HEK293 (cell line): ENCODE results near the gene POLR2H.
A peak's percentile ranks its signal among the peaks of the same experiment; 100 is the strongest.

Experiments used
- CTCF ChIA-PET: fragments of 350-600 bp; formaldehyde crosslinking; extraction: SDS; loops from one replicate; lab custom pipeline; 2021; ENCODE audit warnings: antibody characterized with exemption; lab: Yijun Ruan, JAX
- POLR2A ChIA-PET: fragments of 300-600 bp; formaldehyde crosslinking; extraction: SDS; loops from one replicate; lab custom pipeline; 2020; ENCODE audit warnings: antibody characterized with exemption, inconsistent platforms; lab: Yijun Ruan, JAX
- H3K27ac ChIP-seq: fragments of 200-500 bp; sonication (Bioruptor generic); 2 replicates; pipeline ENCODE4 v1.5.1; 2014; ENCODE audit warnings: low read depth, low read length, control low read depth, inconsistent platforms; ENCODE audit errors: extremely low read depth
- H3K36me3 ChIP-seq, 2 experiments: fragments of 200-500 bp in 1 of 2; sonication (Bioruptor generic) in 1 of 2; 1 replicate in 1 of 2; 2 replicates in 1 of 2; pipeline ENCODE4 v1.5.1; 2014 to 2017; ENCODE audit warnings: inconsistent platforms in 2 of 2, low read length in 2 of 2; ENCODE audit not compliant: control insufficient read depth in 2 of 2, insufficient read depth in 1 of 2
- H3K4me1 ChIP-seq: fragments of 200-500 bp; sonication (Bioruptor generic); 2 replicates; pipeline ENCODE4 v1.5.1; 2014; ENCODE audit warnings: mild to moderate bottlenecking, low read length, inconsistent platforms; ENCODE audit not compliant: control insufficient read depth, insufficient read depth
- H3K4me3 ChIP-seq: 2 replicates; pipeline ENCODE4 v1.5.1; 2011; ENCODE audit warnings: low read depth, mild to moderate bottlenecking, control low read depth, low read length, moderate library complexity
- H3K9me3 ChIP-seq: fragments of 200-500 bp; sonication (Bioruptor generic); 2 replicates; pipeline ENCODE4 v1.5.1; 2014; ENCODE audit warnings: low read depth, low read length, inconsistent platforms; ENCODE audit not compliant: control insufficient read depth, insufficient read depth
- HIC1 ChIP-seq: fragments of 450-650 bp; formaldehyde crosslinking; IDR thresholded peaks from 2 replicates; pipeline ENCODE4 v1.5.1; 2016; ENCODE audit warnings: missing biosample characterization, missing genetic modification characterization
- IKZF3 ChIP-seq: fragments of 450-650 bp; IDR thresholded peaks from 2 replicates; pipeline ENCODE4 v1.5.0; 2018; ENCODE audit warnings: missing biosample characterization, mild to moderate bottlenecking, missing genetic modification characterization, moderate library complexity
- KLF10 ChIP-seq: fragments of 450-650 bp; IDR thresholded peaks from 2 replicates; pipeline ENCODE4 v1.5.1; 2018; ENCODE audit warnings: missing biosample characterization, mild to moderate bottlenecking, missing genetic modification characterization
- KLF16 ChIP-seq: fragments of 450-650 bp; formaldehyde crosslinking; IDR thresholded peaks from 2 replicates; pipeline ENCODE4 v1.5.1; 2017; ENCODE audit warnings: missing biosample characterization, missing genetic modification characterization
- PATZ1 ChIP-seq: fragments of 450-650 bp; formaldehyde crosslinking; IDR thresholded peaks from 2 replicates; pipeline ENCODE4 v1.5.1; 2016; ENCODE audit warnings: missing biosample characterization, missing genetic modification characterization
- REPIN1 ChIP-seq: fragments of 450-650 bp; formaldehyde crosslinking; IDR thresholded peaks from 2 replicates; pipeline ENCODE4 v1.5.1; 2017; ENCODE audit warnings: missing biosample characterization, missing genetic modification characterization, low read depth
- SCRT2 ChIP-seq: fragments of 450-650 bp; formaldehyde crosslinking; IDR thresholded peaks from 2 replicates; pipeline ENCODE4 v1.5.1; 2016; ENCODE audit warnings: missing biosample characterization, missing genetic modification characterization
- SP2 ChIP-seq: fragments of 450-650 bp; formaldehyde crosslinking; IDR thresholded peaks from 2 replicates; pipeline ENCODE4 v1.5.1; 2016; ENCODE audit warnings: missing biosample characterization, missing genetic modification characterization
- SP3 ChIP-seq: fragments of 450-650 bp; formaldehyde crosslinking; IDR thresholded peaks from 2 replicates; pipeline ENCODE4 v1.5.1; 2016; ENCODE audit warnings: missing biosample characterization, missing genetic modification characterization
- SP7 ChIP-seq: fragments of 450-650 bp; formaldehyde crosslinking; IDR thresholded peaks from 2 replicates; pipeline ENCODE4 v1.5.1; 2016; ENCODE audit warnings: missing biosample characterization, missing genetic modification characterization
- TRIM28 ChIP-seq: IDR thresholded peaks from 2 replicates; pipeline ENCODE4 v1.6.1; 2011; ENCODE audit warnings: low read length, control low read depth, borderline replicate concordance
- YY2 ChIP-seq: fragments of 450-650 bp; formaldehyde crosslinking; IDR thresholded peaks from 2 replicates; pipeline ENCODE4 v1.5.1; 2016; ENCODE audit warnings: missing biosample characterization, missing genetic modification characterization
- ZBTB17 ChIP-seq: fragments of 450-650 bp; formaldehyde crosslinking; IDR thresholded peaks from 2 replicates; pipeline ENCODE4 v1.5.1; 2016; ENCODE audit warnings: missing biosample characterization, missing genetic modification characterization
- ZBTB21 ChIP-seq: fragments of 450-650 bp; formaldehyde crosslinking; IDR thresholded peaks from 2 replicates; pipeline ENCODE4 v1.5.1; 2017; ENCODE audit warnings: missing biosample characterization, missing genetic modification characterization
- ZFHX2 ChIP-seq: fragments of 450-650 bp; formaldehyde crosslinking; conservative IDR thresholded peaks from 2 replicates; pipeline ENCODE4 v1.5.1; 2016; ENCODE audit warnings: missing biosample characterization, missing genetic modification characterization
- ZIC2 ChIP-seq: fragments of 450-650 bp; formaldehyde crosslinking; IDR thresholded peaks from 2 replicates; pipeline ENCODE4 v1.5.1; 2016; ENCODE audit warnings: missing biosample characterization, missing genetic modification characterization
- ZNF148 ChIP-seq: fragments of 450-650 bp; formaldehyde crosslinking; IDR thresholded peaks from 2 replicates; pipeline ENCODE4 v1.5.0; 2017; ENCODE audit warnings: missing biosample characterization, missing genetic modification characterization, borderline replicate concordance
- ZNF23 ChIP-seq: fragments of 450-650 bp; formaldehyde crosslinking; IDR thresholded peaks from 2 replicates; pipeline ENCODE4 v1.5.1; 2016; ENCODE audit warnings: missing biosample characterization, missing genetic modification characterization, borderline replicate concordance
- ZNF335 ChIP-seq: fragments of 450-650 bp; formaldehyde crosslinking; conservative IDR thresholded peaks from 2 replicates; pipeline ENCODE4 v1.5.1; 2016; ENCODE audit warnings: missing biosample characterization, missing genetic modification characterization
- ZNF354C ChIP-seq: fragments of 450-650 bp; formaldehyde crosslinking; IDR thresholded peaks from 2 replicates; pipeline ENCODE4 v1.5.1; 2016; ENCODE audit warnings: missing biosample characterization, missing genetic modification characterization, low read depth, borderline replicate concordance
- ZNF404 ChIP-seq: fragments of 450-650 bp; formaldehyde crosslinking; IDR thresholded peaks from 2 replicates; pipeline ENCODE4 v1.5.1; 2017; ENCODE audit warnings: missing biosample characterization, missing genetic modification characterization
- ZNF48 ChIP-seq: fragments of 450-650 bp; formaldehyde crosslinking; IDR thresholded peaks from 2 replicates; pipeline ENCODE4 v1.5.1; 2016; ENCODE audit warnings: missing biosample characterization, missing genetic modification characterization
- ZNF488 ChIP-seq: fragments of 450-650 bp; formaldehyde crosslinking; IDR thresholded peaks from 2 replicates; pipeline ENCODE4 v1.5.1; 2016; ENCODE audit warnings: missing biosample characterization, missing genetic modification characterization
- ZNF510 ChIP-seq: fragments of 450-650 bp; formaldehyde crosslinking; IDR thresholded peaks from 2 replicates; pipeline ENCODE4 v1.5.1; 2018; ENCODE audit warnings: mild to moderate bottlenecking, missing genetic modification characterization, missing biosample characterization; ENCODE audit not compliant: insufficient replicate concordance
- ZNF514 ChIP-seq: fragments of 450-650 bp; formaldehyde crosslinking; IDR thresholded peaks from 2 replicates; pipeline ENCODE4 v1.5.1; 2016; ENCODE audit warnings: missing biosample characterization, missing genetic modification characterization
- ZNF544 ChIP-seq: fragments of 450-650 bp; formaldehyde crosslinking; IDR thresholded peaks from 2 replicates; pipeline ENCODE4 v1.5.0; 2017; ENCODE audit warnings: missing biosample characterization, missing genetic modification characterization
- ZNF548 ChIP-seq: fragments of 450-650 bp; formaldehyde crosslinking; IDR thresholded peaks from 2 replicates; pipeline ENCODE4 v1.5.1; 2016; ENCODE audit warnings: missing biosample characterization, missing genetic modification characterization
- ZNF621 ChIP-seq: fragments of 450-650 bp; formaldehyde crosslinking; IDR thresholded peaks from 2 replicates; pipeline ENCODE4 v1.5.1; 2017; ENCODE audit warnings: missing biosample characterization, missing genetic modification characterization
- ZNF623 ChIP-seq: fragments of 450-650 bp; formaldehyde crosslinking; IDR thresholded peaks from 2 replicates; pipeline ENCODE4 v1.5.1; 2016; ENCODE audit warnings: missing biosample characterization, missing genetic modification characterization
- ZNF768 ChIP-seq: fragments of 450-650 bp; formaldehyde crosslinking; IDR thresholded peaks from 2 replicates; pipeline ENCODE4 v1.5.1; 2018; ENCODE audit warnings: missing biosample characterization, mild to moderate bottlenecking, missing genetic modification characterization
- ZSCAN30 ChIP-seq: fragments of 450-650 bp; IDR thresholded peaks from 2 replicates; pipeline ENCODE4 v1.5.1; 2018; ENCODE audit warnings: missing biosample characterization, mild to moderate bottlenecking, missing genetic modification characterization, moderate library complexity
- ZXDB ChIP-seq: fragments of 450-650 bp; formaldehyde crosslinking; IDR thresholded peaks from 2 replicates; pipeline ENCODE4 v1.5.1; 2016; ENCODE audit warnings: missing biosample characterization, missing genetic modification characterization

The POLR2H gene

GRCh38 chr3:184335661-184336546 is 25.6 kb upstream of the POLR2H start:
- ChIA-PET CTCF (interaction anchor here (2.2 kb wide), 1 partner anchor 36 kb away, joined by 6 read pairs; no protein-coding TSS in a partner anchor), POLR2A (interaction anchor here (0.8 to 1.2 kb wide), 2 partner anchors 16 to 20 kb away, joined by 3 to 5 read pairs; no protein-coding TSS in a partner anchor)
- no peaks in the 10 kb centered on the region for H3K9me3 ChIP-seq
- H3K4me1 ChIP-seq, result no peaks in the 10 kb centered on the region
- peak overlapping the region; percentile 73 for H3K27ac ChIP-seq
- peaks cover under 1 to 57% of the 10 kb centered on the region in 2 experiments for H3K36me3 ChIP-seq
- H3K4me3 ChIP-seq, result peak overlapping the region; percentile 86
- TF ChIP-seq SCRT2 (tag by site-specific recombination) (peak; percentile 38), ZNF768 (tag by site-specific recombination) (no peak), ZFHX2 (tag by site-specific recombination) (peak; percentile 95), TRIM28 (no peak), YY2 (tag by site-specific recombination) (0 out of 2 replicates have a peak, but pooled peaks have one; percentile 38), ZNF510 (no peak), ZXDB (tag by site-specific recombination) (peak; percentile 74; the same call in 1 of the 2 replicates), PATZ1 (tag by site-specific recombination) (peak; percentile 93), ZNF514 (tag by site-specific recombination) (no peak), ZBTB17 (tag by site-specific recombination) (peak; percentile 77), KLF16 (tag by site-specific recombination) (peak; percentile 93), ZNF354C (tag by site-specific recombination) (no peak), ZNF623 (tag by site-specific recombination) (no peak), IKZF3 (tag by site-specific recombination) (peak; percentile 32; the same call in 1 of the 2 replicates), ZNF48 (tag by site-specific recombination) (no peak), SP3 (peak; percentile 90), ZNF621 (no peak), ZNF404 (tag by site-specific recombination) (no peak), SP7 (tag by site-specific recombination) (peak; percentile 58), ZNF148 (no peak), REPIN1 (no peak), ZNF23 (no peak), ZSCAN30 (0 out of 2 replicates have a peak, but pooled peaks have one; percentile 26), ZNF335 (tag by site-specific recombination) (peak; percentile 47), ZNF548 (tag by site-specific recombination) (no peak), SP2 (peak; percentile 86), KLF10 (peak; percentile 98), ZBTB21 (tag by site-specific recombination) (peak; percentile 98), HIC1 (tag by site-specific recombination) (peak; percentile 81), ZNF544 (no peak), ZIC2 (no peak), ZNF488 (no peak)
